CD4-positive, alpha-beta T cell treated with Interleukin-15 for 4 hours (primary cell): ENCODE data around the gene FAR2.
"Not testable (repeated sequence)": the region's sequence is repeated elsewhere in the genome, so short reads cannot be mapped to it uniquely, and the experiment has no call there.

ENCODE experiments used
- DNase-seq: peaks from one replicate; pipeline ENCODE4 v3.0.0-alpha.2; 2020; ENCODE audit warnings: low spot score

FAR2 gene

DNA sequence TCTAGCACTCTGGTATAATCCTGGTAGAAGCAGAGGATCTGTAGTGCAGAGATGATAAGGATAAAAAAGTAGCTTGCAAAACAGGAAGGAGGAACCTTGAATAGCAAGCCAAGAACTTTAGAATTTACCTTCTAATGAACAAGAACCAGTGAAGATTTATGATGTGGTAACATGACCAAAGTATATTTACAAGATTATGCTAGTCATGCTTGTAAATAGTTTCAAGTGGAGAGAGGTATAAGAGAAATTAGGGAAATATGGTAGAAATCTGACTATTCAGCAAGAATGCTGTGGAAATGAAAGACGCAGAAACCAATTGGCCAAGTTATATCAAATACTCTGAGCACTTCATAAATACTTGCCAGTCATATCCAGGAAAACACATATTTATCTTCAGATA, 184.1 kb downstream of the FAR2 start:
- DNase-seq = no peak

DNA sequence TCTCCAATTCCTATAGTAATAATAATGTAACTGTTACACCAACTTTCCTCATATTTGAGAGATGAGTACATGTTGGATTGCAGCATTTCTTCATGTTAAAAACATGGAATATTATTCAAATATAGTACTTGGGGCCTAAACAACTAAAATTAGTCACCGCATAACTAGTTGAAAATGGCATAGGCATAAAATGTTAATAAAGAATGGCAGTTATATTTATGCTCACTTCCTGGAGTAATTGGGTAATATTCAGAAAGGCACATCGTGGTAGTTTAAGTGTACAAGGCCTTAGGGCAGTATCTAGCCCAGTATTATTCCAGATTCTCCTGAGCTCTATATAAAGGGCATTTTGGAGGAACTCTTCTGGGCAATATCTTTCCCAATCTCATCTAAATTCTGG, 185.9 kb downstream of the FAR2 start:
- DNase-seq = no peak

- no peak for DNase-seq
Observed at GRCh38 chr12:29337325-29337724, 188.2 kb downstream of the FAR2 start.

- no peak for DNase-seq
Observed at GRCh38 chr12:29343022-29343799, 194.1 kb downstream of the FAR2 start.

- DNase-seq = no peak
Observed at GRCh38 chr12:29346769-29347421, 197.8 kb downstream of the FAR2 start.

- no peak for DNase-seq
Observed at GRCh38 chr12:29350080-29350479, 201.0 kb downstream of the FAR2 start.

- DNase-seq = no peak
Observed at GRCh38 chr12:29354954-29355353, 205.9 kb downstream of the FAR2 start.

DNA sequence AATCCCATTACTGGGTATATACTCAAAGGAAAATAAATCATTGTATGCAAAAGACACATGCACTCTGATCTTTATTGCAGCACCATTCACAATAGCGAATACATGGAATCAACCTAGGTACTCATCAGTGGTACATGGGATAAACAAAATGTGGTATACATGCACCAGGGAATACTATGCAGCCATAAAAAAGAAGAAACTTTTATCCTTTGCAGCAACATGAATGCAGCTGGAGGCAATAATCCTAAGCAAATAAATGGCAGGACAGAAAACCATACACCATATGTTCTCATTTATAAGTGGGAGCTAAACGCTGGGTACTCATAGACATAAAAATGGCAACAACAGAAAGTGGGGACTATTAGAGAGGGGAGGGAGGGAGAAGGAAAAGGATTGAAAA, 216.0 kb downstream of the FAR2 start:
- no peak for DNase-seq

DNA sequence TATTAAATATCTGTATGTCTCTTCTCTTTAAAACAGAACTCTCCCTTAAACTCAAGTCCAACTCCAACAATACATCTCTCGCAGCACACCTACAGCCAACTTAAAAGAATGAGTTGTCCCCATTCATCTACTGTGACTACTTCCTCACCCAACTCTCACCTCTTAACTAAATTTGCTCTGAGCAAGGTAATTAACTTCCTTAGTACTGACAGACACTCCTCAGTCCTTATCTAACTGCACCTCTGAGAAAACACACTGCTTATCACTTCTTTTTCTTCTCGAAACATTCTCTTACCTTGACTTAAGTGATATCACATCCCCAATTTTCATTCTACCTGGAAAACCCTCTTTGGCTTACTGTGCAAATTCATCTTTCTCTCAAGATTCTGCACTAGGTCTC, 224.9 kb downstream of the FAR2 start:
- DNase-seq = no peak

DNA sequence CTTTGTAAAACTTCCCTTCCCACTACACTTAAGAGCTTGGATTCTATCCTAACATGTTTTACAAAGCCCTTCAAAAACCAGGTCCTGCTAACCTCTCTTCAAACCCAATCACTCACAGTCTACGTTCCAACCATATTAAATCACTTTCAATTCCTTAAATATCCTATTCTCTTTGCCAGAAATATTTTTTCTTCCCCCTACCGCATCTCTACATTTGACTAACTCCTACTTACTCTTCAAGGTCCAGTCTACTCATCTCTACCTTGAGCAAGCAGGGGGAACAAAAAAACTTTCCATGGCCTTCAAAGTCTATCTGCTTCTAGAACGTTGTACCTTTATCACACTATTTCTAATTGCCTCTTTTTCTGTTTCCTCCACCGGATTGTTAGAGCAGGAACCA, 225.8 kb downstream of the FAR2 start:
- DNase-seq = no peak

GRCh38 chr12:29376118-29376517, 227.0 kb downstream of the FAR2 start:
- DNase-seq = no peak

GRCh38 chr12:29380536-29381523, 231.8 kb downstream of the FAR2 start, which contains the start of gene ERGIC2:
Gene ERGIC2 (minus strand): TSS chr12:29381172. CDS start chr12:29371633, 9,539 bp downstream.
- DNase-seq = peak; percentile 97

- no peak for DNase-seq
Observed at GRCh38 chr12:29382251-29382650, 233.2 kb downstream of the FAR2 start.

GRCh38 chr12:29385194-29385593, 236.1 kb downstream of the FAR2 start:
- not testable (repeated sequence) for DNase-seq
